ENCODE results near the gene BEGAIN.
"Not testable (repeated sequence)": the region's sequence is repeated elsewhere in the genome, so short reads cannot be mapped to it uniquely, and the experiment has no call there.

BEGAIN gene

DNA sequence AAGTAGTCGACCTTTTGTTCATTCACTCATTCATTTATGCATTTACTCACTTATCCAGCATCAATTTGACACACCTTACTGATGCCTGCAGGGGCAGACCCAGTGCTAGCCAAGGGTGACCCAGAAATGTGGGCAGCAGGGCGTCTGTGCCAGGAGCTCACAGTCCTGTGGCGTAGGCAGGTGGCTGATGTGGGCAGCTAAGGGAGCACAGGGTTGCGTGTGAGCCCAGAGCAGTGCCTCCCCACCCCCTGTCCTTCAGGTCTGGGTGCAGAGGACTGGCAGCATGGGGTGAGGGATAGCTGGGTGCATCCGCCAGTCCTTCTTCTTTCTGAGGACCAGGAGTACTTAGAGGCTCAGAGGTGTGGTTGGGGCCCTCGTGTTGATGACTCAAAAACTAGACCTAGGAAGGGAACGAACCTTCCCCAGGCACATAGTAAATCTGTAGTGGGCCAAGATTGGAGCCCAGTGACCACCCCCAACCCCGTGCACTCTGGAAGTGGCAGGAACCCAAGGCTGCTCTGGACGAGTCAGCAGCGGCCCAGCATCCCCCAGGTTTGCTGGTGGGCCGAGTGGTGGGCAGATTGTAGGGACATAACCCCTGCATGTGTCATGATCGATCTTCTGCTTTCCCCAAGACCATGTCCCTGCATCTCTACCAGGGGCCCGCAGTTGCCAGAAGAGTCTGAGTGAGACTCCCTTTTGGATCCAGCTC, 63.9 kb downstream of the BEGAIN start:
- no peak for DNase-seq (ENCODE audit: low read depth)

DNA sequence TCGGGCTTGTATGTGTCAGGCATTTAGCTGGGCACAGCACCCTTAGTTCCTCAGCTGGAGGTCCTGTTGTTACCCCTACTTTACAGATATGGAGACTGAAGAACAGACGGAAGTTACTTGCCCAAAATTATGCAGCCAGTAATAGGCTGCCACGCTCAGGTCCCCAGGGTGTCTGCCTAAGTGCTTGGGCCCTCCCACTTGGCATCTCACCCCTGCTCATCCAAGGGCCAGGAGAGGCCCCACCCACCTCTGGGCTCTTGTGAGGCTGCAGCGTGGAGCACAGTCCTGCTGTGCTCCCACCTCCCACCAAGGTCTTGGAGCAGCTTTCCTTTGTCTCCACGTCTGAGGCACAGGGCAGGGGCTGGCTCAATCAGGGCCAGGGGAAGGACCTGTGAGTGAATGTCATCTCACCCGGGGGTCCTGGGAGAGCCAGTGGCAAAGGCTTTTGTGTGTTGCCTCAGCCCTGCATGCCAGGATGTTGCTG, 64.6 kb downstream of the BEGAIN start:
- no peak for DNase-seq (ENCODE audit: low read depth)

DNA sequence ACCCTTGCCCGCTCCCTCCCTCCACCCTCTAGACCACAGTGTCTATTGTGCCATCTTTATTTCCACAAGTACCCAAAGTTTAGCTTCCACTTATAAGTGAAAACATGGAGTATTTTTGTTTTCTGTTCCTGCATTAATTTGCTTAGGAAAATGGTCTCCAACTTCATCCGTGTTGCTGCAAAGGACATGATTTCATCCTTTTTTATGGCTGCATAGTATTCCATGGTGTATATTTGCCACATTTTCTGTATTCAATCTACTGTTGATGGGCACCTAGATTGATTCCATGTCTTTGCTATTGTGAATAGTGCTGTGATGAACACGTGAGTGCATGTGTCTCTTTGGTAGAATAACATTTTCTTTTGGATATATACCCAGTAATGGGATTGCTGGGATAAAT, 81.2 kb downstream of the BEGAIN start:
- DNase-seq (ENCODE audit: low read depth) = not testable (repeated sequence)

DNA sequence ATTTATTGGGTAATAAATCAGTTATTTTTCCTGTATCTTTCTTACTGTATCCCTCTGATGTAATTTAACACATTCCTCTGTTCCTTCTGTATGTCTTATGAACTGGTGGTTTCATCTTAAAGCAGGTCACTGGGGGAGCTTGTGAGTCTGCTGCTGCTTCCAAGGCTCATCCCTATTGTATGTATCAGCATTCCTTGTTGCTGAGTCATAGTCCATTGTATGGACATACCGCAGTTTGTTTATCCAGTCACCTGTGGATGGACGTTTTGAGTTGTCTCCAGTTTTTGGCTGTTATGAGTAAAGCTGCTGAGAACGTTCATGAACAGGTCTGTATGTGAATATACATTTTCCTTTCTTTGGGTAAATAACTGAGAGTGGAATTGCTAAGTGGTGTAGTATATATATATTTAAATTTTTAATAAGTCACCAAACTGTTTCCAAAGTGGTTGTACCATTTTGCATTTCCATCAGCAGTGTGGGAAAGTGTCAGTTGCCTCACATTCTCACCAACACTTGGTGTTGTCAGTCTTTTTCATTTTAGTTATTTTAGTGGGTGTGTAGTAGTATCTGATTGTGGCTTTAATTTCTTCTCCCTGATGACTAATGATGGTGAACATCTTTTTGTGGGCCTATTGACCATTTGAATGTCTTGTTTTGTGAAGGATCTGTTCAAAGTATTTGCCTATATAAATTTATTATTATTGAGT, 82.7 kb downstream of the BEGAIN start:
- DNase-seq (ENCODE audit: low read depth) = no peak

DNA sequence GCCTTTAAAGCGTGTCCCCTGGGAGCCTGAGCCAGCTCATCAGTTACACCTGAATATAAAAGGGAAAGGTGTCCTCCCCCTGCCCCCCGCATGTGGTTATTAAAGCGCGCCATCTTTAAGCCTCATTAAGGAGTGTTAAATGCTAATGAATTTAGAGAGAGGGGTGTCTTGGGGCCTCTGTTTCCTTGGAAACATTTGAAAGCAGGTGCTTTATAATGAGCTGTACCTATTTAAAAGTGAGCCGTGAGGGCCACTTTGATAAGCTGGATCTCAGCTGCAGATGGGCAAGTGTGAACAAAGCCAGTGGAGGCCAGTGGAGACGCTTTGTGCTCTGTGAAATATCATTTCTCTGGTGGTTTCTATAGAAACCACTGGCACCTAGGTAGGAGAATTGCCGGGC, 84.0 kb downstream of the BEGAIN start:
- DNase-seq (ENCODE audit: low read depth) = no peak

DNA sequence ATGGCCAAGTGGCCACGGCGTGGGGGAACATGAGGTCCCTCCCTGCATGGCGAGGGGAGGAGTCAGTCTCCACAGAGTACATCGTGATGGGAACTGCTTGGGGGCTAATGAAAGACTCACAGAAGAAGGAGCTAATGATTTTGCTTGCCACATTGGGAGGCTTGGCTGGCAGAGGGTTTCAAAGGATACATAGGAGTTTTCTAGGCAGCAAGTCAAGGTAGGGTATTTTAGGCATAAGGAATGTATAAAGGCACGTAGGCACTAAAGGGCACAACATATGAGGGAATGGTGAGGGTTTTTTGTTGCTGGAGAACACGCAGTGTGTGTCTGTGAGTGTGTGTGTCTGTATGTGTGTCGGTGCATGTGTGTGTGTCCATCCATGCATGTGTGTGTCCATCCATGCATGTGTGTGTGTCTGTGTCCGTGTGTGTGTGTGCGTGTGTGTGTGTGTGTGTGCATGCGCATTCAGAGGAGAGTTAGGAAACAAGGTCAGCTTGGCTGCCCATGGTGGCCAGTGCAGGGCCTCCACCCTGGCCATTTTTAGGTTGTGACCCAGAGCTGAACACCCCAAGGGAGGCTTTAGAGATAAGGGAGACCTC, 84.5 kb downstream of the BEGAIN start:
- DNase-seq (ENCODE audit: low read depth) = no peak

DNA sequence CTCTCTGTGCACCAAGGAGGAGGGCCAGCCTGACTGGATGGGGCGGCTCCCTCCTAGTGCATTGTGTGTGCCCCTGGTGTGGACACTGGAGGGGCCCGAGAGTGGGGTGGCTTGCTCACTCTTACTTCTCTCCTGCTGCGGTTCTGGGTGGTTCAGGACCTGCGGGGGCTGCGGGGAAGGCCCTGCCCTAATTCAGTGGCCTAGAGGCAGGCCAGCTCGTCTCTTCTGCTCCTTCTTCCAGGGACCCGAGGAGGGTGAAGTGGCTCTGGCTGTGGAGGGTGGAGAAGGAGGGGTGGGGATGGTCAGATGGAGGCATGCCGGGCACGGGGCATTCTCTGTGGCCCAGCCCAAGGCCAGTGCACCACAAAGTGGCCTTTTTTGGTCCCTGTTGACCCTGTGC, 87.1 kb downstream of the BEGAIN start:
- no peak for DNase-seq (ENCODE audit: low read depth)

DNA sequence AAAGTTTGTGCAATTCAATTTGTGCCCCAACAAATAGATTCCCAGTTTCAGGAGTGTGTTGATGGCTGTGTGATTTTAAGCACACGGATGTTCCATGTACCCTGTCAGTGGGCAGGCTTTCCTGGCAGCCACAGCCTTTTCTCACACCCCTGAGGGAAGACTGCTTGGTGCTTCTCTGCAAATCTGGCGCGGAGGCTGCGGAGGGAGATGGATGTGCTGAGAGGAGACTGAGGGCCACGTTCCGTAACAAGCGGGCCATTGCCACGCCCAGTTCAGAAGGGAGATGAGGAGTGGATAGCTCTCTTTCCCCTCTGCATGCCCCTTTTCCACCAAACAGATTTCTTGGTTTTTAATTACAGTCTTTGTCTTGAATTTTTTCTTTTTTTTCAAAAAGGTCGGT, 89.1 kb downstream of the BEGAIN start:
- DNase-seq (ENCODE audit: low read depth) = no peak

DNA sequence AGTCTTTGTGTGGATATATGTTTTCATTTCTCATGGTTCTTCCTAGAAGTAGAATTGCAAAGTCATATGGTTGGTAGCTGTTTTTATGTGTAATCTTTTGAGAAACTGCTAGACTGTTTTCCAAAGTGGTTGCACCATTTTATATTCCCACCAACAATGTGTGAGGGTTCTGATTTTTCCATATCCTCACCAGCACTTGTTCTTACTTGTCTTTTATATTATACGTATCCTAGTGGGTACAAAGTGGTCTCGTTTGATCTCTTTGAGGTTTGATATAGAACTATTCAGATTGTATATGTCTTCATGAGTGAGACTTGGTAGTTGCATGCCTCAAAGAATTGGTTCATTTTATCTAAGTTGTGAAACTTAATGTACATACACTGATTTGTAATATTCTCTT, 91.3 kb downstream of the BEGAIN start:
- no peak for DNase-seq (ENCODE audit: low read depth)

DNA sequence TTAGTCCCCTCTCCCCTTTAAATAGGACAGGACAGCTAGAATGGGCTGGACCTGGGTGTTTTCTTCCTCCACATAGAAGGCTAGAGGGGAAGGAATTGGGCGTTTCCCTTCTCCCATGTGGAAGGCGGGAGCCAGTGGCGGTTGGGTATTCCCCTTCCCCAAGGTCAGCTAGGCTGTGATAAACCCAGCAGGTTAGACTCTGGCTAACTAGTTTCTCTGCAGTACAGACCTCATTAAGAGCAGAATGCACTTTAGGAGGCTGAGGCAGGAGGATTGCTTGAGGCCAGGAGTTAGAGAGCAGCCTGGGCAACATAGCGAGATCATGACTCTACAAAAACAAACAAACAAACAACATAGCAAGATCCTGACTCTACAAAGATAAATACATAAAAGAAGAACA, 92.6 kb downstream of the BEGAIN start:
- DNase-seq (ENCODE audit: low read depth) = no peak

DNA sequence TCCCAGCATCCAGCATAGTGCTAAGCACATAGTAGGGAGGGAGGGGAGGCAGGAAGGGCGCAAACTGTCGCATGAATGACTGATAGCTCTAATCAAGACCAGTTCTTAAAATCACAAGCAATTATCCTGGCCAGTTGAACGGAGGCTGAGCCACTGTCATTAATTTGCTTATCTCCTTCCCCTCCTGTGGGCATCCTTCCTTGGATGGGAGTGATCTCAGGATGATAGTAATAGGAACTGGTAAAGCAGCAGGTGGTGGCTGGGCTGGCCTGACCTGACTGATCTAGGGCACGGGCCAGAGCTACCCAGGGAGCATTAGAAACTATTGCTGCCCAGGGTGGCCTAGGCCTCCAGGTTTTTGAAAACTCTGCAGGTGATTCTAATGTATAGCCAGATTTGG, 97.0 kb downstream of the BEGAIN start:
- no peak for DNase-seq (ENCODE audit: low read depth)

DNA sequence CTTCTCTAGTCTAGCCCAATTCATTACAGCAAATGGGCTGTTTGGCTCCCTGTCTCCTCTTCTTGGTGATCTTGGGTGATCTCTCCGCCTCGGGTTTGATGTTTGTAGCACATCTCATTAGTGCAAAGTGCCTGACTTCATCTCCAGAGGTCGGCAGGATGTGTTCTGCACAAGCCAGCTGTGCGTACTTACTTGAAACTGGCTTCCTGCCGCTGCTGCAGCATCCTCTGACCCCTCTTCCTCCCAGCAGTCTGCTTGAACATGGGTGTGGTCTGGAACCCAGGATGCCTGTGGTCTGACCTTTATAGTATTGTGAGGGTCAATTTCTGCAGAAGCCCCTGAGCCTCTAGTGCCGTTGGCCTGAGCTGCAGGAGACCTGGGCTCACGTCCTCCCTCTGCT, 99.2 kb downstream of the BEGAIN start:
- no peak for DNase-seq (ENCODE audit: low read depth)

DNA sequence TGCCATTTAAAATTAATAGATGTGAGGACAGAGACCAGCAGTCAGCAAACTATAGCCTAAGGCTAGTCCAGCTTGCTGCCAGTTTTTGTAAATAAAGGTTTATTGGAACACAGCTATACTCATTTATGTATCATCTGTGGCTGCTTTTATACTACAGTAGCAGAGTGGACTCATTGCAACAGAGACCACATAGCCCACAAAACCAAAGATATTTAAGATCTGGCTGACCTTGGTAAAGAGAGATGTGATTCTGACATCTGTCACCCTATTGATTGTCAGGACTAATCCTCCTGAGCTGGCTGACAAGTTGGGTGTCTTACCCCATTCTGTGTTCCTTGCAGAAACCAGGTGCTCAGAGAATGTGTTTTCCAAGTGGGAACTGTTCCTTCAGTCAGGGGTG, 99.9 kb downstream of the BEGAIN start:
- no peak for DNase-seq (ENCODE audit: low read depth)

Data from GM04504 (cell line).